ENCODE measurements around the gene HMG20B.

The HMG20B gene

GRCh38 chr19:3530389-3530788 is 42.4 kb upstream of the HMG20B start:
- Histone ChIP-seq H3K27ac (no peak overlapping the region), H3K27me3 (ENCODE audit: insufficient read depth, low read depth) (no peaks in the 10 kb centered on the region), H3K4me2 (no peak overlapping the region), H3K4me3 (IDR thresholded peaks at IDR 0.05; ENCODE audit: insufficient read depth, low read depth, low read length) (no peak overlapping the region), H3K36me3 (ENCODE audit: insufficient read depth) (no peaks in the 10 kb centered on the region), H3K9ac (no peak overlapping the region), H3K79me2 (ENCODE audit: insufficient read depth, low read depth) (no peaks in the 10 kb centered on the region), H4K20me1 (ENCODE audit: insufficient read depth) (no peaks in the 10 kb centered on the region), H3K4me1 (ENCODE audit: low read depth, poor library complexity, severe bottlenecking) (no peaks in the 10 kb centered on the region), H2AFZ (ENCODE audit: low read depth) (no peak overlapping the region)
- no peak for TF ChIP-seq CTCF (conservative IDR thresholded peaks at IDR 0.05; ENCODE audit: low read depth, low read length)

GRCh38 chr19:3531716-3532115 is 41.0 kb upstream of the HMG20B start:
- TF ChIP-seq CTCF (conservative IDR thresholded peaks at IDR 0.05; ENCODE audit: low read depth, low read length): no peak
- no peak overlapping the region for H3K4me3 ChIP-seq (IDR thresholded peaks at IDR 0.05; ENCODE audit: insufficient read depth, low read depth, low read length)
- H3K36me3 ChIP-seq (ENCODE audit: insufficient read depth): no peaks in the 10 kb centered on the region
- no peaks in the 10 kb centered on the region for H3K4me1 ChIP-seq (ENCODE audit: low read depth, poor library complexity, severe bottlenecking)
- no peaks in the 10 kb centered on the region for H3K79me2 ChIP-seq (ENCODE audit: insufficient read depth, low read depth)
- H2AFZ ChIP-seq (ENCODE audit: low read depth): no peak overlapping the region
- no peak overlapping the region for H3K9ac ChIP-seq
- H3K27ac ChIP-seq: no peak overlapping the region
- no peaks in the 10 kb centered on the region for H4K20me1 ChIP-seq (ENCODE audit: insufficient read depth)
- no peaks in the 10 kb centered on the region for H3K27me3 ChIP-seq (ENCODE audit: insufficient read depth, low read depth)
- H3K4me2 ChIP-seq: no peak overlapping the region

GRCh38 chr19:3532154-3532786 is 40.5 kb upstream of the HMG20B start:
- no peaks in the 10 kb centered on the region for H3K27me3 ChIP-seq (ENCODE audit: insufficient read depth, low read depth)
- H2AFZ ChIP-seq (ENCODE audit: low read depth): no peak overlapping the region
- no peak overlapping the region for H3K4me2 ChIP-seq
- TF ChIP-seq CTCF (conservative IDR thresholded peaks at IDR 0.05; ENCODE audit: low read depth, low read length): no peak
- no peaks in the 10 kb centered on the region for H3K36me3 ChIP-seq (ENCODE audit: insufficient read depth)
- H3K4me3 ChIP-seq (IDR thresholded peaks at IDR 0.05; ENCODE audit: insufficient read depth, low read depth, low read length): no peak overlapping the region
- H3K4me1 ChIP-seq (ENCODE audit: low read depth, poor library complexity, severe bottlenecking): no peaks in the 10 kb centered on the region
- H3K79me2 ChIP-seq (ENCODE audit: insufficient read depth, low read depth): no peaks in the 10 kb centered on the region
- no peaks in the 10 kb centered on the region for H4K20me1 ChIP-seq (ENCODE audit: insufficient read depth)
- H3K27ac ChIP-seq: no peak overlapping the region
- H3K9ac ChIP-seq: no peak overlapping the region

- no peak overlapping the region for H2AFZ ChIP-seq (ENCODE audit: low read depth)
- H3K4me2 ChIP-seq: no peak overlapping the region
- H3K9ac ChIP-seq: no peak overlapping the region
- no peaks in the 10 kb centered on the region for H3K36me3 ChIP-seq (ENCODE audit: insufficient read depth)
- no peaks in the 10 kb centered on the region for H3K4me1 ChIP-seq (ENCODE audit: low read depth, poor library complexity, severe bottlenecking)
- H3K79me2 ChIP-seq (ENCODE audit: insufficient read depth, low read depth): no peaks in the 10 kb centered on the region
- no peak overlapping the region for H3K27ac ChIP-seq
- no peak overlapping the region for H3K4me3 ChIP-seq (IDR thresholded peaks at IDR 0.05; ENCODE audit: insufficient read depth, low read depth, low read length)
- no peak for TF ChIP-seq CTCF (conservative IDR thresholded peaks at IDR 0.05; ENCODE audit: low read depth, low read length)
- no peaks in the 10 kb centered on the region for H3K27me3 ChIP-seq (ENCODE audit: insufficient read depth, low read depth)
- H4K20me1 ChIP-seq (ENCODE audit: insufficient read depth): no peaks in the 10 kb centered on the region
Measured at GRCh38 chr19:3533033-3533432, 39.7 kb upstream of the HMG20B start.

Measured in KMS-11 (cell line).